GM12891 (cell line): ENCODE measurements around the gene LRRC8A.

Source experiments
- POLR2A ChIP-seq: IDR thresholded peaks from 2 replicates; pipeline ENCODE4 v1.6.1; 2011; ENCODE audit warnings: low read depth, low read length, control low read depth
- POLR2AphosphoS5 ChIP-seq: IDR thresholded peaks from 2 replicates; pipeline ENCODE4 v1.6.1; 2011; ENCODE audit warnings: low read depth, low read length, control low read depth
- SPI1 ChIP-seq: IDR thresholded peaks from 2 replicates; pipeline ENCODE4 v1.6.1; 2011; ENCODE audit warnings: low read depth, low read length, control low read depth
- TAF1 ChIP-seq: IDR thresholded peaks from 2 replicates; pipeline ENCODE4 v1.6.1; 2011; ENCODE audit warnings: low read depth, low read length, control low read depth

- TF ChIP-seq POLR2AphosphoS5: no peak
- TF ChIP-seq POLR2A: no peak
- TF ChIP-seq TAF1: no peak
- TF ChIP-seq SPI1: no peak
Measured at GRCh38 chr9:128913995-128914772, 32.3 kb downstream of the LRRC8A start.
